ENCODE data around the gene IL24. TPM values are rescaled to one million over a fixed set of nuclear protein-coding genes. Genes with fewer than 3 reads are reported as not detected.

Gene IL24
- polyA plus RNA-seq, 1 of the 3 experiments (the other 2 are of a cell fraction): 0.03 TPM

- no peak overlapping the region for H2AFZ ChIP-seq (ENCODE audit: low read depth)
Observed at GRCh38 chr1:206904423-206905142, 7.3 kb downstream of the IL24 start.

DNA sequence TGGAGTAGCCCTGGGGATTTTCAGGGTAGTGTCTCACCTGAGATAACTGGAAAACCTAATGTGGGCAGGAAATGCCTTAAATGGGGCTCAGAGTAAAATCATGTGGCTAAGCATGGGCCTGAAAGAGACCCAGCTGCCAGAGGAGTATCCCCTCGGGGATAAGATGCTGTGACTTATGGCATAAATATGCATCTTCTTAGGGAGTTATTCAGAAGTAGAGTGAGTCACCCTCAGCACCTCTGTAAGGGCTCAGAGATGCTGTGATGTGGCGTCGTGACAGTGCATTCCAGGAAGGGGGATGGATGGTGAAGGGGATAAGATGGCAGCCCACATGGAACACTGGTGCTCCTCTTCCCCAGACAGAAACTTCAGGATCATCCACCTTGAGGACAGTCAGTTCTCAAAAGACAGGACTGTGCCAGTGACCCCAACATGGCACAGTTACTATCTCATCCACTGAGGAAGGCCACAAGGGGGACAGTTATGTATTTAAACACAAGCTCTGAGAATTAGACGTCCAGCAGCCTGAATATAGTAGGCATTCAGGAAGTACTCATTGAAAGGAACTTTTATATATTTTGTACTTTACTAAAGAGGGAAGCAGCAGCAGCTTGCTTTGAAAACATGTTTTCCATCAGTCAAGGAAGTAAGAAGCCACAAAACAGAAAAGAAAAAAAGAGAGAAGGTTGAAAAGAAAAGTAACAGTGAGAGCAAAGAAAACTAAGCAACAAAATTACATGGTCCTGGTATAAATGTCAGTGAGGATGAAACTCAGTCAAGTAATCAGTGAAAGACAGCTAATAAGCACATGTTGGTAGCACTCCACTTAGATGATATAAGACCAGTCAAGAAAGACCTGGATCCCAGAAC lies 8.3 kb downstream of the IL24 start:
- 31% methylated on average over 3 of the region's 4 CpGs for WGBS (ENCODE audit: low lambda C conversion rate)
- H3K27ac ChIP-seq (ENCODE audit: low read depth in 2 of 2, low read length in 1 of 2): no peak overlapping the region; a peak in 1 of 4 replicates
- no peak for TF ChIP-seq FOXM1 (IDR thresholded peaks at IDR 0.05; ENCODE audit: low read depth)
- peak; percentile 49 for TF ChIP-seq PBX3 (IDR thresholded peaks at IDR 0.05)
- no peak for TF ChIP-seq RXRA (IDR thresholded peaks at IDR 0.05; ENCODE audit: borderline replicate concordance, low read depth)
- TF ChIP-seq, protein P1, sequence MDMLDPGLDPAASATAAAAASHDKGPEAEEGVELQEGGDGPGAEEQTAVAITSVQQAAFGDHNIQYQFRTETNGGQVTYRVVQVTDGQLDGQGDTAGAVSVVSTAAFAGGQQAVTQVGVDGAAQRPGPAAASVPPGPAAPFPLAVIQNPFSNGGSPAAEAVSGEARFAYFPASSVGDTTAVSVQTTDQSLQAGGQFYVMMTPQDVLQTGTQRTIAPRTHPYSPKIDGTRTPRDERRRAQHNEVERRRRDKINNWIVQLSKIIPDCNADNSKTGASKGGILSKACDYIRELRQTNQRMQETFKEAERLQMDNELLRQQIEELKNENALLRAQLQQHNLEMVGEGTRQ (IDR thresholded peaks at IDR 0.05; ENCODE audit: borderline replicate concordance, low read depth, low read length): no peak
- TF ChIP-seq JUND (IDR thresholded peaks at IDR 0.05): peak; percentile 82
- TF ChIP-seq, protein P2, sequence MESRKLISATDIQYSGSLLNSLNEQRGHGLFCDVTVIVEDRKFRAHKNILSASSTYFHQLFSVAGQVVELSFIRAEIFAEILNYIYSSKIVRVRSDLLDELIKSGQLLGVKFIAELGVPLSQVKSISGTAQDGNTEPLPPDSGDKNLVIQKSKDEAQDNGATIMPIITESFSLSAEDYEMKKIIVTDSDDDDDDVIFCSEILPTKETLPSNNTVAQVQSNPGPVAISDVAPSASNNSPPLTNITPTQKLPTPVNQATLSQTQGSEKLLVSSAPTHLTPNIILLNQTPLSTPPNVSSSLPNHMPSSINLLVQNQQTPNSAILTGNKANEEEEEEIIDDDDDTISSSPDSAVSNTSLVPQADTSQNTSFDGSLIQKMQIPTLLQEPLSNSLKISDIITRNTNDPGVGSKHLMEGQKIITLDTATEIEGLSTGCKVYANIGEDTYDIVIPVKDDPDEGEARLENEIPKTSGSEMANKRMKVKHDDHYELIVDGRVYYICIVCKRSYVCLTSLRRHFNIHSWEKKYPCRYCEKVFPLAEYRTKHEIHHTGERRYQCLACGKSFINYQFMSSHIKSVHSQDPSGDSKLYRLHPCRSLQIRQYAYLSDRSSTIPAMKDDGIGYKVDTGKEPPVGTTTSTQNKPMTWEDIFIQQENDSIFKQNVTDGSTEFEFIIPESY (IDR thresholded peaks at IDR 0.05; ENCODE audit: borderline replicate concordance, low read depth): no peak
- peak; percentile 62 for TF ChIP-seq TCF12 (IDR thresholded peaks at IDR 0.05)
- TF ChIP-seq NRF1 (IDR thresholded peaks at IDR 0.05; ENCODE audit: low read depth, low read length): no peak
- TF ChIP-seq SMC3 (IDR thresholded peaks at IDR 0.05; ENCODE audit: low read depth, low read length): no peak

More at GRCh38 chr1:206904423-206905142, 7.3 kb downstream of the IL24 start:
- WGBS (ENCODE audit: low lambda C conversion rate): 69% methylated on average over 10 of the region's 10 CpGs
- H3K9me2 ChIP-seq: no peaks in the 10 kb centered on the region
- H3K79me2 ChIP-seq (ENCODE audit: insufficient read depth): no peaks in the 10 kb centered on the region
- H3K4me3 ChIP-seq (ENCODE audit: low read depth in 2 of 2, low read length in 1 of 2): no peak overlapping the region
- no peak overlapping the region for H3K9ac ChIP-seq
- ChIA-PET POLR2A (no interaction called here), CTCF (interaction anchor here (0.7 to 7.8 kb wide), 3 partner anchors 8 to 170 kb away, joined by 3 to 83 read pairs (median 4); no protein-coding TSS in a partner anchor)
- TF ChIP-seq CTCF (IDR thresholded peaks at IDR 0.05) (no peak), GABPA (IDR thresholded peaks at IDR 0.05; ENCODE audit: low read depth) (no peak), PBX3 (IDR thresholded peaks at IDR 0.05) (no peak), EZH2phosphoT487 (IDR thresholded peaks at IDR 0.05; ENCODE audit: borderline replicate concordance, low read depth) (no peak), NFIC (IDR thresholded peaks at IDR 0.05; ENCODE audit: borderline replicate concordance) (no peak), SMC3 (IDR thresholded peaks at IDR 0.05; ENCODE audit: low read depth, low read length) (no peak)
- H3K27me3 ChIP-seq (ENCODE audit: insufficient read depth): peaks cover under 1% of the 10 kb centered on the region; the same call in 1 of the 2 replicates
- no peak overlapping the region for H3K4me2 ChIP-seq
- no peak overlapping the region for H3K27ac ChIP-seq (ENCODE audit: low read depth in 2 of 2, low read length in 1 of 2)
- DNase-seq: no peak
- no peaks in the 10 kb centered on the region for H3F3A ChIP-seq (replicated peaks; ENCODE audit: insufficient read depth)
- no peaks in the 10 kb centered on the region for H3K36me3 ChIP-seq (replicated peaks in 1 of 2; ENCODE audit: control insufficient read depth in 1 of 2, insufficient read depth in 2 of 2, low read length in 1 of 2)
- H4K20me1 ChIP-seq (ENCODE audit: insufficient read depth): no peaks in the 10 kb centered on the region
- H3K4me1 ChIP-seq (ENCODE audit: control insufficient read depth in 1 of 2, insufficient read depth in 2 of 2, low read depth in 1 of 2, low read length in 1 of 2): peaks cover 0 to 7% of the 10 kb centered on the region in 2 experiments; a peak in 1 of 4 replicates
- H3K9me3 ChIP-seq: no peaks in the 10 kb centered on the region

More for the DNA sequence above, 8.3 kb downstream of the IL24 start:
- H3F3A ChIP-seq (replicated peaks; ENCODE audit: insufficient read depth): no peaks in the 10 kb centered on the region
- H3K36me3 ChIP-seq (replicated peaks in 1 of 2; ENCODE audit: control insufficient read depth in 1 of 2, insufficient read depth in 2 of 2, low read length in 1 of 2): no peaks in the 10 kb centered on the region
- H3K9me3 ChIP-seq: no peaks in the 10 kb centered on the region
- peaks cover 0 to 10% of the 10 kb centered on the region in 2 experiments; a peak in 1 of 4 replicates for H3K4me1 ChIP-seq (ENCODE audit: control insufficient read depth in 1 of 2, insufficient read depth in 2 of 2, low read depth in 1 of 2, low read length in 1 of 2)
- no peak for DNase-seq
- POLR2A ChIA-PET: no interaction called here
- CTCF ChIA-PET: interaction anchor here (0.7 to 7.8 kb wide), 6 partner anchors 9 to 415 kb away, joined by 3 to 83 read pairs (median 4); no protein-coding TSS in a partner anchor
- no peaks in the 10 kb centered on the region for H3K79me2 ChIP-seq (ENCODE audit: insufficient read depth)
- H3K27me3 ChIP-seq (ENCODE audit: insufficient read depth): peaks cover 6% of the 10 kb centered on the region; the same call in 1 of the 2 replicates
- H4K20me1 ChIP-seq (ENCODE audit: insufficient read depth): no peaks in the 10 kb centered on the region
- no peak overlapping the region for H3K9ac ChIP-seq
- H3K9me2 ChIP-seq: no peaks in the 10 kb centered on the region
- H3K4me2 ChIP-seq: no peak overlapping the region
- peak overlapping the region; percentile 20; the same call in 1 of the 2 replicates for H2AFZ ChIP-seq (ENCODE audit: low read depth)
- H3K4me3 ChIP-seq (ENCODE audit: low read depth in 2 of 2, low read length in 1 of 2): no peak overlapping the region

All from SK-N-SH (cell line).